IMR-90 (cell line): ENCODE results near the gene RIMS4. TPM values are rescaled to one million over a fixed set of nuclear protein-coding genes. Genes with fewer than 3 reads are reported as not detected.

Experiments
- ATAC-seq: fragments of 200-7000 bp; cut with Tn5 transposase; 2 replicates; pipeline ENCODE4 v1.9.1; 2020; ENCODE audit warnings: low read depth, mild to moderate bottlenecking, moderate library complexity
- BruUV-seq: library from RNA; stranded (reverse); fragments of 400-500 nt; replicated peaks from 2 replicates; lab custom pipeline; 2021; lab: Mats Ljungman, UMichigan
- CTCF ChIA-PET: fragments of 300-600 bp; formaldehyde crosslinking; extraction: SDS; loops from one replicate; lab custom pipeline; 2021; ENCODE audit warnings: antibody characterized with exemption; lab: Yijun Ruan, JAX
- POLR2A ChIA-PET: fragments of 300-600 bp; sonication (Branson Sonifier 250); formaldehyde crosslinking; loops from one replicate; lab custom pipeline; 2022; ENCODE audit warnings: antibody characterized with exemption; ENCODE audit not compliant: unreplicated experiment; lab: Charles Lee
- DNase-seq: peaks from one replicate; pipeline ENCODE4 v3.0.0; 2013
- H2AFZ ChIP-seq: replicated peaks from 2 replicates; pipeline ENCODE3; 2013; ENCODE audit warnings: low read length, mild to moderate bottlenecking; ENCODE audit not compliant: poor library complexity
- H2AK5ac ChIP-seq: 2 replicates; pipeline ENCODE4 v1.6.1; 2013; ENCODE audit warnings: low read depth, low read length, inconsistent platforms
- H2AK9ac ChIP-seq: replicated peaks from 2 replicates; pipeline ENCODE3; 2013; ENCODE audit warnings: mild to moderate bottlenecking, low read depth, low read length, moderate library complexity; ENCODE audit not compliant: poor library complexity
- H2BK120ac ChIP-seq: 2 replicates; pipeline ENCODE4 v1.6.1; 2013; ENCODE audit warnings: low read depth, low read length, inconsistent platforms
- H2BK15ac ChIP-seq: 3 replicates; pipeline ENCODE4 v1.6.1; 2013; ENCODE audit warnings: low read depth, low read length, inconsistent platforms
- H2BK20ac ChIP-seq: 2 replicates; pipeline ENCODE4 v1.6.1; 2013; ENCODE audit warnings: low read depth, mild to moderate bottlenecking, inconsistent platforms, low read length, moderate library complexity
- H2BK5ac ChIP-seq: 2 replicates; pipeline ENCODE4 v1.6.1; 2013; ENCODE audit warnings: mild to moderate bottlenecking, low read depth, low read length, inconsistent platforms; ENCODE audit not compliant: poor library complexity, severe bottlenecking
- H3K14ac ChIP-seq: replicated peaks from 2 replicates; pipeline ENCODE4 v1.6.1; 2013; ENCODE audit warnings: low read depth, low read length, inconsistent platforms
- H3K18ac ChIP-seq: 2 replicates; pipeline ENCODE4 v1.6.1; 2013; ENCODE audit warnings: low read depth, low read length, control low read depth
- H3K23ac ChIP-seq: 2 replicates; pipeline ENCODE4 v1.6.1; 2013; ENCODE audit warnings: low read depth, low read length, inconsistent platforms
- H3K27ac ChIP-seq: 2 replicates; pipeline ENCODE4 v1.5.1; 2013; ENCODE audit warnings: mild to moderate bottlenecking, control low read depth, low read length; ENCODE audit not compliant: insufficient read depth
- H3K27me3 ChIP-seq: 2 replicates; pipeline ENCODE4 v1.6.1; 2013; ENCODE audit warnings: low read length; ENCODE audit not compliant: control insufficient read depth, insufficient read depth
- H3K36me3 ChIP-seq: 2 replicates; pipeline ENCODE4 v1.6.1; 2013; ENCODE audit warnings: low read length, mixed read lengths; ENCODE audit not compliant: control insufficient read depth, insufficient read depth
- H3K4ac ChIP-seq: 2 replicates; pipeline ENCODE4 v1.6.1; 2013; ENCODE audit warnings: low read depth, low read length, inconsistent platforms
- H3K4me1 ChIP-seq: 2 replicates; pipeline ENCODE4 v1.6.1; 2013; ENCODE audit warnings: low read length, mixed read lengths; ENCODE audit not compliant: control insufficient read depth, insufficient read depth
- H3K4me2 ChIP-seq: 2 replicates; pipeline ENCODE4 v1.6.1; 2013; ENCODE audit warnings: low read depth, mild to moderate bottlenecking, control low read depth, low read length, moderate library complexity
- H3K4me3 ChIP-seq: 2 replicates; pipeline ENCODE4 v1.5.1; 2013; ENCODE audit warnings: low read depth, mild to moderate bottlenecking, control low read depth, low read length, moderate library complexity; ENCODE audit not compliant: insufficient read depth
- H3K56ac ChIP-seq: 2 replicates; pipeline ENCODE4 v1.6.1; 2013; ENCODE audit warnings: low read length, inconsistent platforms; ENCODE audit not compliant: insufficient read depth; ENCODE audit errors: extremely low read depth
- H3K79me1 ChIP-seq, 2 experiments: 2 replicates each; pipeline ENCODE4 v1.6.1; 2013; ENCODE audit warnings: low read length in 2 of 2, inconsistent platforms in 1 of 2, low read depth in 1 of 2
- H3K9ac ChIP-seq: 2 replicates; pipeline ENCODE4 v1.6.1; 2013; ENCODE audit warnings: low read depth, low read length, control low read depth
- H3K9me1 ChIP-seq: 2 replicates; pipeline ENCODE4 v1.6.1; 2013; ENCODE audit warnings: low read length, inconsistent platforms; ENCODE audit not compliant: insufficient read depth
- H3K9me3 ChIP-seq: 2 replicates; pipeline ENCODE4 v1.6.1; 2013; ENCODE audit warnings: low read length; ENCODE audit not compliant: control insufficient read depth, insufficient read depth
- H4K20me1 ChIP-seq: 2 replicates; pipeline ENCODE4 v1.6.1; 2013; ENCODE audit warnings: low read length, inconsistent platforms; ENCODE audit not compliant: insufficient read depth
- H4K5ac ChIP-seq: 2 replicates; pipeline ENCODE4 v1.6.1; 2013; ENCODE audit warnings: mild to moderate bottlenecking, low read depth, low read length, control low read depth
- H4K8ac ChIP-seq, 2 experiments: 2 replicates each; pipeline ENCODE4 v1.6.1; 2013; ENCODE audit warnings: low read depth in 2 of 2, low read length in 2 of 2, control low read depth in 1 of 2, inconsistent platforms in 1 of 2
- H4K91ac ChIP-seq: 2 replicates; pipeline ENCODE4 v1.6.1; 2013; ENCODE audit warnings: low read depth, low read length, inconsistent platforms; ENCODE audit not compliant: insufficient read depth
- CHD1 ChIP-seq: IDR thresholded peaks from 2 replicates; pipeline ENCODE4 v1.6.1; 2012; ENCODE audit warnings: low read depth, low read length, improper control_type of control experiment
- WGBS, 2 experiments: methylation state at CpG; one replicate each; pipeline versions ENCODE4 v1.1.5 to v1.1.7; 2013; ENCODE audit warnings: missing lambda C conversion rate in 2 of 2; ENCODE audit not compliant: insufficient read length in 1 of 2; ENCODE audit errors: extremely low coverage in 2 of 2; 5-methylcytosine and 5-hydroxymethylcytosine counted together
- dilution Hi-C: fragments of 300-500 bp; cut with HindIII; formaldehyde crosslinking; loops from one replicate; pipeline ENCODE4 v1.14.3; 2018; ENCODE audit warnings: low sequenced_read_pairs; ENCODE audit not compliant: unreplicated experiment
- in situ Hi-C: fragments of 300-500 bp; cut with MboI; formaldehyde crosslinking; loops from 3 replicates; pipeline ENCODE4 v1.14.3; 2019; ENCODE audit warnings: low sequenced_read_pairs, inconsistent platforms, mixed read lengths
- intact Hi-C: fragments of 100-400 bp; cut with micrococcal nuclease; formaldehyde crosslinking; loops from 2 replicates; pipeline ENCODE4 v1.10.0; 2022
- polyA plus RNA-seq, 3 experiments: library from polyadenylated mRNA; depleted of rRNA; stranded (reverse); fragments of >200 nt; gene quantifications; 2 replicates each; pipeline ENCODE4 v1.2.3, GENCODE V29; 2012; ENCODE audit warnings: low replicate concordance in 1 of 3
- total RNA-seq: library from RNA; depleted of rRNA; stranded (reverse); fragments of >200 nt; gene quantifications from 2 replicates; pipeline ENCODE4 v1.2.3, GENCODE V29; 2012

RIMS4 gene
- total and polyA plus RNA-seq, 2 of the 4 experiments (the other 2 are of a cell fraction): not detected

DNA sequence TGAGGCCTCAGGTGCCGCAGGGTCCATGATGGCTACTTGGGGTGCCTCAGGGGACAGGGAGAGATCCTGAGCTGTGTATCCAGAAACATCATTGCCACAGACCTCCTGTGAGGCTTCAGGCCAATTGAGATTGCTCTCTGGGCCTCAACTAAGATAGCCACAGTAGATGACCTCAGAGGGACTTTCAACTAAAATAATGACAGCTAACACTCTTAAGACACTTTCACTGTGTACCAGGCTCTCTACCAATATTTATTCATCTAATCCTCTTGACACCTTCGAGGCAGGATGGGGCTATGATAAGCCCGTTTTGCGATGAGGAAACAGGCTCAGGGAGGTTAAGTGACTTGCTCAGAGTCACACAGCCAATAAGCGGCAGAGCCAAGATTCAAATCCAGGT, 10.7 kb downstream of the RIMS4 start:
- Histone ChIP-seq H3K4me1 (no peaks in the 10 kb centered on the region), H3K36me3 (no peaks in the 10 kb centered on the region), H3K14ac (no peak overlapping the region), H3K4me3 (no peak overlapping the region), H3K56ac (no peak overlapping the region), H3K4ac (no peak overlapping the region), H3K9ac (no peak overlapping the region), H2AK5ac (no peak overlapping the region), H3K18ac (no peak overlapping the region), H3K79me1 (no peaks in the 10 kb centered on the region), H2AK9ac (no peak overlapping the region), H2BK5ac (no peak overlapping the region), H2AFZ (no peak overlapping the region), H3K9me1 (no peaks in the 10 kb centered on the region), H3K9me3 (no peaks in the 10 kb centered on the region), H2BK15ac (no peak overlapping the region), H2BK120ac (no peak overlapping the region), H4K8ac (no peak overlapping the region), H3K23ac (no peak overlapping the region), H4K20me1 (no peaks in the 10 kb centered on the region), H2BK20ac (no peak overlapping the region), H3K4me2 (no peak overlapping the region), H4K5ac (no peak overlapping the region), H3K27me3 (peaks cover 33% of the 10 kb centered on the region), H4K91ac (no peak overlapping the region), H3K27ac (no peak overlapping the region)
- no peak for DNase-seq
- BruUV-seq: no TSS peak
- in situ Hi-C loops (no loop called here), intact Hi-C loops (no loop called here), dilution Hi-C loops (no loop called here)
- ATAC-seq: no peak
- TF ChIP-seq CHD1: no peak
- POLR2A ChIA-PET: no interaction called here
- WGBS, 2 experiments: 40% methylated on average over 2 of the region's 5 CpGs; no CpG with 5 or more reads in 1 of the 2 experiments
- CTCF ChIA-PET: no interaction called here
